ENCODE results near the gene XRCC6. TPM values are rescaled to one million over a fixed set of nuclear protein-coding genes. Genes with fewer than 3 reads are reported as not detected.
"Not testable (repeated sequence)": the region's sequence is repeated elsewhere in the genome, so short reads cannot be mapped to it uniquely, and the experiment has no call there.

The XRCC6 gene
- total and polyA plus RNA-seq, 5 experiments from 2014 or later: 171 to 513 (median 436) TPM

DNA sequence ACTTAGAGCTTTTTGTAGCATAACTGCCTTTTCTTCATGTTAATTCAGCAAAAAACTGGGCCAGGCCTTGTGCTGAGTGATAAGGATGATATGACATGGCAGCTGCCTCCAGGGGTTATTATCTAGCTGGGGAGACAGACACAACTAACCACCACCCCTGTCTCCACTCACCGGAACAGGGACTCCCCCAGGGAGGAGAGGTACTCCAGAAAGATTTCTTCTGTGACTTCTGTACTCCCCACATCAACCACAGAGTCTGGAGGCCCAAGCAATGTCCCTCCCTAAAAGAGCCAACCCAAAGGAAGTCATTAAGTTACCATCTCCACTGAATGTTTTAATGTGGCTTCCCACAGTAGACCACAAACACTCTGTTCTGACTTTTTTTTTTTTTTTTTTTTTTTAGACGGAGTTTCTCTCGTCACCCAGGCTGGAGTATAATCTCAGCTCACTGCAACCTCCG lies 17.2 kb upstream of the XRCC6 start:
- Mint-ChIP-seq H3K27ac (peak overlapping the region in 4 of 10 donors; percentile 45 to 74 (median 70)), H3K36me3 (peaks cover 6 to 48% (median 24%) of the 10 kb centered on the region in 3 donors), H3K9me3 (no peaks in the 10 kb centered on the region), H3K27me3 (peaks cover 0 to 3% (median 0%) of the 10 kb centered on the region in 5 donors), H3K4me3 (peak overlapping the region in 4 of 10 donors; percentile 30 to 70 (median 44)), H3K4me1 (peaks cover 11 to 28% (median 23%) of the 10 kb centered on the region in 4 donors)
- POLR2A ChIA-PET: no interaction called here
- DNase-seq (peak in 7 of 10 donors; percentile 21 to 73 (median 47)), ATAC-seq (peak; percentile 93 to 98)

DNA sequence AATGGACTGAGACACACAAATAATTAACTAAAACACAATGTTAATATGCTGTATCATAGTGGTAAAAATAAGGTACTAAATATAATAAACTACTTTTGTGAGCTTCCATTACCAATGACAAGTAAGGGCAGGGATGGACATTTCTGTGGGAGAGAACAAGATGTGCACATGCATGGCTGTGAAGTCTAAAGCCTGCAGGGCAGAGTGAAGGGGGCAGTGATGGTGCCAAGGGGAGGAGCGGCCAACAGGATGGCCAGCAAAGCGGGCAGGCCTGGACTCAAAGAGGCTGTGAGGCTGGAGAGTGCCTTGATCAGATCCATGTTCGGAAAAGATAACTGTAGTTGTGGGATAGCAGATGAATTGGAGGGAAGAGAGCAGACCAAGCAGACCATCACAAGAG lies 12.7 kb upstream of the XRCC6 start:
- DNase-seq (no peak), ATAC-seq (no peak)
- Mint-ChIP-seq H3K4me3 (no peak overlapping the region), H3K27me3 (peaks cover 0 to 3% (median 0%) of the 10 kb centered on the region in 5 donors), H3K27ac (peak overlapping the region in 1 of 10 donors; percentile 4), H3K9me3 (no peaks in the 10 kb centered on the region), H3K36me3 (peaks cover 6 to 25% (median 12%) of the 10 kb centered on the region in 3 donors), H3K4me1 (peaks cover 2 to 26% (median 14%) of the 10 kb centered on the region in 4 donors)
- POLR2A ChIA-PET: interaction anchor here (0.6 kb wide), 1 partner anchor 165 kb away, joined by 3 read pairs; no protein-coding TSS in a partner anchor

DNA sequence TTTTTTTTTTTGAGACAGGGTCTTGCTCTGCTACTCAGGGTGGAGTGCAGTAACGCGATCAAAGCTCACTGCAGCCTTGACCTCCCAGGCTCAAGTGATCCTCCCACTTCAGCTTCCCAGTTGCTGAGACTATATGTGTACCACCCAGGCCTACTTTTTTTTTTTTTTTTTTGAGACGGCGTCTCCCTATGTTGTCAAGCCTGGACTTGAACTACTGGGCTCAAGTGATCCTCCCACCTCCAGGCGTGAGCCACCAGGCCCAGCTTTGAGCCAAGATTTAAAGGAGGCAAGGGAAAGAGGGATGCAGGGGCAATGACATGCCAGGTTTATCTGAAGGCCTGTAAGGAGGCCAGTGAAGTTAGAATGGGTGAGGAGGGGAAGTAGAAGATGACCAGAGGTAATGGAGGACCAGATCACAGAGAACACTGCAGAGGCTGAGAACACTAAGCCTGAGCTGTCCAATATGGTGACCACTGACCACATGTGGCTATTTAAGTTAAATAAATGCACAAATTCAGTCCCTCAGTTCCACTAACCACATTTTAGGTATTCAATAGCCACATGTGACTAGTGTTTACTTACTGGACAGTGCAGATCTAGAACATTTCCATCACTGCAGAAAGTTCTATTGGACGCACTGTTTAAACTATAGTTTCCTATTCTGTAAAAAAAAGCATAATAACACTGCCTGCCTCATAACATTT lies 8.3 kb upstream of the XRCC6 start:
- POLR2A ChIA-PET: interaction anchor here (0.5 to 0.6 kb wide), 2 partner anchors 58 to 826 kb away, joined by 4 read pairs; no protein-coding TSS in a partner anchor
- H3K9me3 Mint-ChIP-seq: no peaks in the 10 kb centered on the region
- ATAC-seq (no peak), DNase-seq (no peak)
- peaks cover 0 to 6% (median 0%) of the 10 kb centered on the region in 3 donors for H3K36me3 Mint-ChIP-seq
- peak overlapping the region in 1 of 10 donors; percentile 28 for H3K27ac Mint-ChIP-seq
- H3K27me3 Mint-ChIP-seq: no peaks in the 10 kb centered on the region
- H3K4me3 Mint-ChIP-seq: no peak overlapping the region
- peaks cover 2 to 25% (median 15%) of the 10 kb centered on the region in 4 donors for H3K4me1 Mint-ChIP-seq

DNA sequence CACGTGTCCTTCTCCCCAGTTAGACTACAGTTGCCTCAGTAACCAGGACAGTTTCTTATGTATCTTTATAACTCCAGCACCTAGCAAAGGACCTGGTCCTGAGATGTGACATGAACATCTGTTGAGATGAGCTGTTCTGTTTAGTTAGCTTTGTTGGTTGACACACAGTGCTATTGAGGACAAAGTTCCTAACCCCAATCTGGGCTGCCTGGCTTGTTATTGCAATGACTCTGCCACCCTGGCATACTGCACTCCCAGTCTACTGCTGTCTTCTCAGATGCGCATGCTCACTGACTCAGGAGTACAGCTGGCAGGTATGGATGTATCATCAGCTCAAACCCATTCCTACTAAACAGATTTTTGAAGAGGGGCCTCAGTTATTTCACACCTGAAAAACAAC lies 7.6 kb upstream of the XRCC6 start:
- Mint-ChIP-seq H3K4me3 (peak overlapping the region in 1 of 10 donors; percentile 17), H3K9me3 (no peaks in the 10 kb centered on the region)

DNA sequence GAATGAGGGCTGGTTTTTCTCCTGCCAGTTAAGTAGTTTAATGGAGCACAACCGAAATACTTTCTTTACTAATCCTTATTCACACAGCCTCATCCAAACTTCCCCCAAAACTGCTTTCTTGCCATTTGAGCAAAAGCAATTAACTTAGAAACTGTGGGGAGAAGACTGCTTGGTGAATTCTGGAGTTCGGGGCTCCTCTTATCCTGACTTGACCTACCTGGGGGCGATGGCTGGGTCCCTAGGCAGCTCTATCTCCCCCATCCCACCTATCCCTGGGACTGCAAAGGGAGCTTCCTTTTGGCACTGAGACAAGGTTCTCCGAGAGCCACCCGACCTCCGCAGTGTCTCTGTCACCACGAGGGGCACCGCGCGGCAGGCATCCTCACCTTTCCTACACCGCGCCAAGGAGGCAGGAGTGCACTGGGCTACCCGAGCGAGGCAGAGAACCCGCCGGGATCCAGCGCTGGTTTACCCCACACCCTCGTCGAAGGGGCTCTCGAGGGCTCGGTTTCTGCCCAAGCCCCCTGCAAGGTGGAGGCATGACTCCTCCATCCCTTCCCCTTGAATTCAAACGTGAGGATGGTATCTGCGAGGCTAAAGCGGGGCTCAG lies 1.0 kb upstream of the XRCC6 start:
- peak; percentile 19 to 25 for ATAC-seq
- POLR2A ChIA-PET: interaction anchor here (0.6 to 2.9 kb wide), 8 partner anchors 30 to 334 kb away, joined by 3 to 26 read pairs (median 5); partner anchors contain the start of genes ACO2, PHF5A, PMM1 and RANGAP1
- Mint-ChIP-seq H3K27me3 (no peaks in the 10 kb centered on the region), H3K4me1 (peaks cover 16 to 57% (median 46%) of the 10 kb centered on the region in 4 donors), H3K27ac (peak overlapping the region; percentile 14 to 100 (median 100)), H3K36me3 (peaks cover 0 to 34% (median 0%) of the 10 kb centered on the region in 3 donors), H3K4me3 (peak overlapping the region; percentile 89 to 100 (median 97)), H3K9me3 (no peaks in the 10 kb centered on the region)
- DNase-seq: peak in 9 of 10 donors; percentile 22 to 68 (median 40)

More for the DNA sequence above, 7.6 kb upstream of the XRCC6 start:
- DNase-seq (no peak), ATAC-seq (no peak)
- no peaks in the 10 kb centered on the region for H3K27me3 Mint-ChIP-seq
- H3K27ac Mint-ChIP-seq: peak overlapping the region in 1 of 10 donors; percentile 30
- peaks cover 0 to 6% (median 0%) of the 10 kb centered on the region in 3 donors for H3K36me3 Mint-ChIP-seq
- peaks cover 2 to 26% (median 17%) of the 10 kb centered on the region in 4 donors for H3K4me1 Mint-ChIP-seq
- POLR2A ChIA-PET: interaction anchor here (0.5 to 0.6 kb wide), 2 partner anchors 57 to 825 kb away, joined by 4 read pairs; no protein-coding TSS in a partner anchor

DNA sequence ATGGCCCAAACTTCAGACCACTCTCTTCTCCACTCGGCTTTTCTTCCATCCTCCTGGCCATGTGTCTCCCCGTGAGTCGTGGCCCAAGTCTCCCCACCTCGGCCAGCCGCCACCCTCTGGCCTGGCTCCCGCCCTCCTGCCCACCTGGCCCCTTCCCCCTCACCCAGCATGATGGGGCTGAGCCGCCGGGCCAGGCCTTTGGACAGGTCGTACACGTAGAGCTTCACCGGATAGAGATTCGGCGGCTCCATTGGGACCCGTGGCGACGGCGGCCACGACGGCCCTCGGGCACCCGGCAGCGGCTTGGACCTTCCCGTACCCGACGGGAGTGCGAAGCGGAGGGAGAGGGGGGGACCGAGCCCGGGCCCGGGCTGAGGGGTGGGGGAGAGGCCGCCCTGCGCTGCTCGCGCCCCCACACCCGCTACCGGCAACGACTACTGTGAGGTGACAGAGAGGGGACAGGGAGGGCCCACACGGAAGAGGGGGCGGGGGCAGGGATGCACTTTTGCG lies 451 bp upstream of the XRCC6 start, which contains the start of gene DESI1:
Gene DESI1 (minus strand): TSS at position 455 of the 510 bp plus-strand sequence. CDS start 204 bp downstream, at position 251.
- ATAC-seq (peak; percentile 24 to 83), DNase-seq (peak in 1 of 10 donors; percentile 4)
- Mint-ChIP-seq H3K4me1 (peaks cover 16 to 58% (median 48%) of the 10 kb centered on the region in 4 donors), H3K4me3 (peak within 1 kb of the TSS; percentile 89 to 100 (median 97)), H3K36me3 (peaks cover 0 to 39% (median 0%) of the 10 kb centered on the region in 3 donors), H3K27me3 (no peaks in the 10 kb centered on the region), H3K9me3 (no peaks in the 10 kb centered on the region), H3K27ac (peak within 1 kb of the TSS; percentile 95 to 100 (median 100))
- POLR2A ChIA-PET: interaction anchor here (0.6 to 2.9 kb wide), 19 partner anchors 14 to 670 kb away, joined by 3 to 26 read pairs (median 4); partner anchors contain the start of genes ACO2, PHF5A, PMM1 and RANGAP1

DNA sequence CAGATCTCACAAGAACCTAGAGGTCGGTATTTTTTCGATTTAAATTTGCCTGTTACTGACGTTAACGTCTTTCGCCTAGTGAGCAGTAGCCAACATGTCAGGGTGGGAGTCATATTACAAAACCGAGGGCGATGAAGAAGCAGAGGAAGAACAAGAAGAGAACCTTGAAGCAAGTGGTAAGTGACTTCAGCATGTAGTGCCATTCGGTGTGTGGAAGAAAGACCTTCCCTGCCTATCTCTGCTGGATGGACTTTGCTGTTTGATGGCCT lies 750 bp downstream of the XRCC6 start:
- Mint-ChIP-seq H3K36me3 (peaks cover 0 to 46% (median 0%) of the 10 kb centered on the region in 3 donors), H3K27ac (peak overlapping the region; percentile 95 to 100 (median 100)), H3K4me1 (peaks cover 17 to 55% (median 46%) of the 10 kb centered on the region in 4 donors), H3K9me3 (no peaks in the 10 kb centered on the region), H3K27me3 (no peaks in the 10 kb centered on the region), H3K4me3 (peak overlapping the region; percentile 89 to 100 (median 97))
- POLR2A ChIA-PET: interaction anchor here (0.7 to 2.9 kb wide), 6 partner anchors 16 to 338 kb away, joined by 3 to 26 read pairs (median 4); partner anchors contain the start of genes PMM1 and TEF
- DNase-seq: no peak
- ATAC-seq: no peak

DNA sequence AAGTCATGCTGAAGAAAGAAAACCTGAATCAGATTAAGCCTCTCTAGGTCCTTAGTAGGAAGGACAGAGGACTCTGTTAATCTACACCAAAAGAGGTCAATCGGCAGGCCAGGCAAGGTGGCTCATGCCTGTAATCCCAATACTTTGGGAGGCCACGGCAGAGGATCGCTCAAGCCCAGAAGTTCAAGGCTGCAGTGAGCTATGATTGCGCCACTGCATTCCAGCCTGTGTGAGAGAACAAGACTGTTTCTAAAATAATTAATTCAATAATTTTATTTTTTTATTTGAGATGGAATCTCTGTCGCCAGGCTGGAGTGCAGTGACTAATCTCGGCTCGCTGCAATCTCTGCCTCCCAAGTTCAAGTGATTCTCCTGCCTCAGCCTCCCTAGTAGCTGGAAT lies 4.5 kb downstream of the XRCC6 start:
- H3K36me3 Mint-ChIP-seq: peaks cover 4 to 83% (median 20%) of the 10 kb centered on the region in 3 donors
- no peak overlapping the region for H3K27ac Mint-ChIP-seq
- peaks cover 0 to 2% (median 0%) of the 10 kb centered on the region in 9 donors for H3K9me3 Mint-ChIP-seq
- H3K4me3 Mint-ChIP-seq: no peak overlapping the region
- H3K27me3 Mint-ChIP-seq: no peaks in the 10 kb centered on the region
- H3K4me1 Mint-ChIP-seq: peaks cover 17 to 44% (median 32%) of the 10 kb centered on the region in 4 donors
- ATAC-seq (no peak), DNase-seq (no peak)
- POLR2A ChIA-PET: no interaction called here

DNA sequence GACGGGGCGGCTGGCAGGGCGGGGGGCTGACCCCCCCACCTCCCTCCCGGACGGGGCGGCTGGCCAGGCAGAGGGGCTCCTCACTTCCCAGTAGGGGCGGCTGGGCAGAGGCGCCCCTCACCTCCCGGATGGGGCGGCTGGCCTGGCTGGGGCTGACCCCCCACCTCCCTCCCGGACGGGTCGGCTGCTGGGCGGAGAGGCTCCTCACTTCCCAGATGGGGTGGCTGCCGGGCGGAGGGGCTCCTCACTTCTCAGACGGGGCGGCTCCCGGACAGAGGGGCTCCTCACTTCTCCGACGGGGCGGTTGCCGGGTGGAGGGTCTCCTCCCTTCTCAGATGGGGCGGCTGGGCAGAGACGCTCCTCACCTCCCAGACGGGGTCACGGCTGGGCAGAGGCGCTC lies 10.0 kb downstream of the XRCC6 start:
- H3K36me3 Mint-ChIP-seq: peaks cover 4 to 87% (median 25%) of the 10 kb centered on the region in 3 donors
- DNase-seq, ATAC-seq, H3K27ac Mint-ChIP-seq, POLR2A ChIA-PET, H3K9me3 Mint-ChIP-seq, H3K27me3 Mint-ChIP-seq, H3K4me3 Mint-ChIP-seq: not testable (repeated sequence)
- peaks cover 10 to 28% (median 16%) of the 10 kb centered on the region in 4 donors for H3K4me1 Mint-ChIP-seq

DNA sequence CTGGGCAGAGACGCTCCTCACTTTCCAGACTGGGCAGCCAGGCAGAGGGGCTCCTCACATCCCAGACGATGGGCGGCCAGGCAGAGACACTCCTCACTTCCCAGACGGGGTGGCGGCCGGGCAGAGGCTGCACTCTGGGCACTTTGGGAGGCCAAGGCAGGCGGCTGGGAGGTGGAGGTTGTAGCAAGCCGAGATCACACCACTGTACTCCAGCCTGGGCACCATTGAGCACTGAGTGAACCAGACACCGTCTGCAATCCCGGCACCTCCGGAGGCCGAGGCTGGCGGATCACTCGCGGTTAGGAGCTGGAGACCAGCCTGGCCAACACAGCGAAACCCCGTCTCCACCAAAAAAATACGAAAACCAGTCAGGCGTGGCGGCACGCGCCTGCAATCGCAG lies 10.5 kb downstream of the XRCC6 start:
- peak overlapping the region in 1 of 10 donors; percentile 48 for H3K27ac Mint-ChIP-seq
- ATAC-seq, POLR2A ChIA-PET, H3K27me3 Mint-ChIP-seq, H3K4me3 Mint-ChIP-seq, DNase-seq, H3K9me3 Mint-ChIP-seq: not testable (repeated sequence)
- peaks cover 10 to 28% (median 16%) of the 10 kb centered on the region in 4 donors for H3K4me1 Mint-ChIP-seq
- peaks cover 4 to 89% (median 25%) of the 10 kb centered on the region in 3 donors for H3K36me3 Mint-ChIP-seq

DNA sequence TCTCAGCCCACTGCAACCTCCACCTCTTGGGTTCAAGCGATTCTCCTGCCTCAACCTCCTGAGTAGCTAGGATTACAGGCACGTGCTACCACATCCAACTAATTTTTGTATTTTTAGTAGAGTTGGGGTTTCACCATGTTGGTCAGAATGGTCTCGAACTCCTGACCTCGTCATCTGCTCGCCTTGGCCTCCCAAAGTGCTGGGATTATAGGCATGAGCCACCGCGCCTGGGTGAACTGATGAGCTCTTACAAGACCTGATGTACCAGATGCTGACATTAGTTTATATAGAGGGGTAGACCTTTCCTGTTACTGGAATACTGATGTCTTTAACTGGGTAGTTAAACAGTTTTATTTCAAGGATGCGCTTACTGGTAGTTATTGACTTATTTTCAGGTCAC lies 13.5 kb downstream of the XRCC6 start:
- DNase-seq, H3K4me3 Mint-ChIP-seq, H3K27me3 Mint-ChIP-seq, H3K27ac Mint-ChIP-seq, H3K9me3 Mint-ChIP-seq, ATAC-seq: not testable (repeated sequence)
- H3K4me1 Mint-ChIP-seq: peaks cover 2 to 10% (median 5%) of the 10 kb centered on the region in 4 donors
- POLR2A ChIA-PET: interaction anchor here (0.5 kb wide), 1 partner anchor 343 kb away, joined by 3 read pairs; no protein-coding TSS in a partner anchor
- H3K36me3 Mint-ChIP-seq: peaks cover 0 to 81% (median 19%) of the 10 kb centered on the region in 3 donors

DNA sequence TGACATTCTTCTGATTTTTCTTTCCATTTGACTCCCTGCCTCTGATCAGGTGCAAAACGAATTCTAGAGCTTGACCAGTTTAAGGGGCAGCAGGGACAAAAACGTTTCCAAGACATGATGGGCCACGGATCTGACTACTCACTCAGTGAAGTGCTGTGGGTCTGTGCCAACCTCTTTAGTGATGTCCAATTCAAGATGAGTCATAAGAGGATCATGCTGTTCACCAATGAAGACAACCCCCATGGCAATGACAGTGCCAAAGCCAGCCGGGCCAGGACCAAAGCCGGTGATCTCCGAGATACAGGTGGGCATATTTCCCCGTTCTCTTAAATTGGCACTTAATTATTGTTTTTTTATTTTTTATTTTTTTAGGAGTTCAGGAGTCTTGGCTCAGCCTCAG lies 15.4 kb downstream of the XRCC6 start:
- POLR2A ChIA-PET: no interaction called here

More for the DNA sequence above, 15.4 kb downstream of the XRCC6 start:
- Mint-ChIP-seq H3K27ac (peak overlapping the region in 1 of 10 donors; percentile 2), H3K27me3 (no peaks in the 10 kb centered on the region), H3K4me1 (peaks cover 2 to 11% (median 7%) of the 10 kb centered on the region in 4 donors), H3K9me3 (no peaks in the 10 kb centered on the region), H3K36me3 (peaks cover 0 to 89% (median 13%) of the 10 kb centered on the region in 3 donors), H3K4me3 (no peak overlapping the region)
- ATAC-seq (no peak), DNase-seq (no peak)

Data from naive thymus-derived CD8-positive, alpha-beta T cell (primary cell).